Retinal pigment epithelial cell (primary cell): Measurements from ENCODE around the gene LDLRAD3.

ENCODE experiments used
- DNase-seq: peaks from one replicate; pipeline ENCODE4 v3.0.0-alpha.2; 2010; ENCODE audit warnings: low read depth
- H3K4me3 ChIP-seq: 2 replicates; pipeline ENCODE4 v1.5.1; 2011; ENCODE audit warnings: mild to moderate bottlenecking, low read length, control low read depth, moderate library complexity
- TF ChIP-seq, protein P1 (sequence below): conservative IDR thresholded peaks from 2 replicates; pipeline ENCODE4 v1.5.1; 2011; ENCODE audit warnings: low read depth, low read length, control low read depth, inconsistent platforms

The LDLRAD3 gene

DNA sequence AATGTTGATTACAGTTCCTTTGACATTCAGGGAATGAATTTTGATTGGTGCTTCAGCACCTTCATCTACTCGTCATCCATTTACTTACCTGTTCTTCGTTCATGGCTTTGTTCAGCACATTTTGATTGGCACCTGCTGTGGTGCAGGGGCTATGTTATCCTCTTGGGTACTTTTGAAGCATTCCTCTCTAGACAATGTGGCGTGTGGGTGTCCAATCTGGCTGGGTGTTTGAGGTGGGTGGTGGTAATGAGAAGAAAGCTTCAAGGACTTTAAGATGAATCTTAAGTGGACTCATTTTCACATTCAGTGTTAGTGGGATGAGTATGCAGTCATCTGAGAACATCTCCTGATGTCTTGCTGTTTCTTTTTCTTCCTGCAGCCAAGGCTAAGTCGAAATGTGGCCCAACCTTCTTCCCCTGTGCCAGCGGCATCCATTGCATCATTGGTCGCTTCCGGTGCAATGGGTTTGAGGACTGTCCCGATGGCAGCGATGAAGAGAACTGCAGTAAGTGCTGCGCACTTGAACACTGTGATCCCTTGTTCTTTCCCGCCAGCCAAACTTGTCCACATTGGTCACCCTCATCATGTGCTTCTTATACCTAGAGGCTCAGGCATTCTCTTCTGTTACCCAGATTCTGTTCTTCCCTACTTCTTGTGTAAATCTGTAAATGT, 137.5 kb downstream of the LDLRAD3 start:
- no peak for DNase-seq
- TF ChIP-seq, protein P1, sequence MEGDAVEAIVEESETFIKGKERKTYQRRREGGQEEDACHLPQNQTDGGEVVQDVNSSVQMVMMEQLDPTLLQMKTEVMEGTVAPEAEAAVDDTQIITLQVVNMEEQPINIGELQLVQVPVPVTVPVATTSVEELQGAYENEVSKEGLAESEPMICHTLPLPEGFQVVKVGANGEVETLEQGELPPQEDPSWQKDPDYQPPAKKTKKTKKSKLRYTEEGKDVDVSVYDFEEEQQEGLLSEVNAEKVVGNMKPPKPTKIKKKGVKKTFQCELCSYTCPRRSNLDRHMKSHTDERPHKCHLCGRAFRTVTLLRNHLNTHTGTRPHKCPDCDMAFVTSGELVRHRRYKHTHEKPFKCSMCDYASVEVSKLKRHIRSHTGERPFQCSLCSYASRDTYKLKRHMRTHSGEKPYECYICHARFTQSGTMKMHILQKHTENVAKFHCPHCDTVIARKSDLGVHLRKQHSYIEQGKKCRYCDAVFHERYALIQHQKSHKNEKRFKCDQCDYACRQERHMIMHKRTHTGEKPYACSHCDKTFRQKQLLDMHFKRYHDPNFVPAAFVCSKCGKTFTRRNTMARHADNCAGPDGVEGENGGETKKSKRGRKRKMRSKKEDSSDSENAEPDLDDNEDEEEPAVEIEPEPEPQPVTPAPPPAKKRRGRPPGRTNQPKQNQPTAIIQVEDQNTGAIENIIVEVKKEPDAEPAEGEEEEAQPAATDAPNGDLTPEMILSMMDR = no peak
- H3K4me3 ChIP-seq = no peak overlapping the region

DNA sequence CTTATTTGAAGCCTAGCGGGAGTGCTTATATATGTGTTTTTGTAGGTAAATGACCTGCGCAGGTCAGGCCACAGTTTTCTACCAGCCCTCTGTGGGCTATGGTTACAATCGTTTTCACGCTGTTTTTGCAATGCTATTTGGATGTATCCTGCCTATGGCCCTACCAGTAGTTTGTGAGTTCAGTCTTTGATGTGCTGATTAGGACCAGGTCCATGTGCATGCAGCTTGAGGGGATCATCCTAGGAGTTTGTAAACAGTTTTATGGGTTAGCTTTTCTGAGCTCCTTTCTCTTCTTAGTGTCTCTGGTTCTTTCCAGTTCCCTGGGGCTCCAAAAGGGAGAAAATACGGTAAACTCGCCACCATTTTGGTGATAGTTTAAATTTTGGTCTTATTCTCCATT, 142.5 kb downstream of the LDLRAD3 start:
- no peak for DNase-seq
- TF ChIP-seq, protein P1 = no peak
- H3K4me3 ChIP-seq = no peak overlapping the region

- DNase-seq = no peak
- no peak overlapping the region for H3K4me3 ChIP-seq
- TF ChIP-seq, protein P1 = no peak
These were observed 144.6 kb downstream of the LDLRAD3 start for GRCh38 chr11:36088266-36088972.

GRCh38 chr11:36089920-36090319, 146.1 kb downstream of the LDLRAD3 start:
- DNase-seq = no peak
- TF ChIP-seq, protein P1 = no peak

GRCh38 chr11:36090356-36091109, 146.7 kb downstream of the LDLRAD3 start:
- TF ChIP-seq, protein P1 = no peak
- H3K4me3 ChIP-seq = no peak overlapping the region
- no peak for DNase-seq

More at GRCh38 chr11:36089920-36090319, 146.1 kb downstream of the LDLRAD3 start:
- no peak overlapping the region for H3K4me3 ChIP-seq

- DNase-seq = peak; percentile 21
- H3K4me3 ChIP-seq = no peak overlapping the region
- TF ChIP-seq, protein P1 = no peak
These were observed 147.5 kb downstream of the LDLRAD3 start for GRCh38 chr11:36091256-36091811.
